Lower leg skin (tissue), 4 donors: ENCODE measurements around the gene PXMP2. TPM values are rescaled to one million over a fixed set of nuclear protein-coding genes. Genes with fewer than 3 reads are reported as not detected.
A peak's percentile ranks its signal among the peaks of the same experiment; 100 is the strongest.

Source experiments
- DNase-seq, 2 donors: peaks; one replicate each; pipeline ENCODE4 v3.0.0-alpha.2; 2019; ENCODE audit warnings: low spot score in 2 of 2
- H3K4me3 ChIP-seq: fragments of 200-600 bp; sonication (generic); 2 replicates; pipeline ENCODE4 v1.5.1; 2017; ENCODE audit warnings: mild to moderate bottlenecking, low read depth; ENCODE audit not compliant: poor library complexity, severe bottlenecking
- POLR2A ChIP-seq, 2 donors: fragments of 450-650 bp; IDR thresholded peaks; one replicate each; pipeline ENCODE4 v1.6.1; 2016 to 2017; ENCODE audit warnings: antibody characterized with exemption in 2 of 2, mild to moderate bottlenecking in 1 of 2, moderate library complexity in 1 of 2
- WGBS, 2 donors: methylation state at CpG; one replicate each; pipeline ENCODE4 v1.1.5; 2018; 5-methylcytosine and 5-hydroxymethylcytosine counted together
- intact Hi-C: fragments of 100-400 bp; cut with DNase I; formaldehyde crosslinking; loops from one replicate; pipeline ENCODE4 v1.15.0; 2023; ENCODE audit warnings: low total_unique reads
- total RNA-seq, 4 donors: library from RNA; depleted of rRNA; stranded (reverse); fragments of >200 nt; gene quantifications; one replicate each; pipeline ENCODE4 v1.1.0, GENCODE V29; 2016
- TF ChIP-seq, protein P1 (sequence below), 3 donors: fragments of 450-650 bp; IDR thresholded peaks; one replicate each; pipeline ENCODE4 v1.5.1; 2016; ENCODE audit warnings: antibody characterized with exemption in 3 of 3, mild to moderate bottlenecking in 3 of 3, moderate library complexity in 2 of 3

PXMP2 gene
- total RNA-seq, 4 donors from 2014 or later = 13.7 to 33.4 (median 19.1) TPM

DNA sequence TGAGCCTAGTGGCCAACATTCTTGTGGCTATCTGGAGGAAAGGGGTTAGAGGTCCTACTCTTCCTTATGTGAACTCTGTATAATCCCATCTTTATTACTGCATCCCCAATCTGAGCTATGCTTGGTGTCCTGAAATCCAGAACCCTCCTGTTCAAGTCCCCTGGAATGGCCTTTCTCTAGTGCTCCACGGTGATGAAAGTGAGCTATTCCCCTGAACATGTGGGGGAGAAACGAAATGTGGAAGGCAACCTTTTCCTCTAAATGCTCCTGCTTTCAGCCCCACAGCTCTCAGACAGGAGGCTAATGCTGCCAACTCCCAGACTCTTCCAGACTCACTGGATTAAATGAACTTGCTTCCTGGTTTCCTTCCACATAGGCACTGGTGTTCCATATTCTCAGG, 20.8 kb downstream of the PXMP2 start:
- no peak for DNase-seq
- no peak overlapping the region for H3K4me3 ChIP-seq
- TF ChIP-seq, protein P1, sequence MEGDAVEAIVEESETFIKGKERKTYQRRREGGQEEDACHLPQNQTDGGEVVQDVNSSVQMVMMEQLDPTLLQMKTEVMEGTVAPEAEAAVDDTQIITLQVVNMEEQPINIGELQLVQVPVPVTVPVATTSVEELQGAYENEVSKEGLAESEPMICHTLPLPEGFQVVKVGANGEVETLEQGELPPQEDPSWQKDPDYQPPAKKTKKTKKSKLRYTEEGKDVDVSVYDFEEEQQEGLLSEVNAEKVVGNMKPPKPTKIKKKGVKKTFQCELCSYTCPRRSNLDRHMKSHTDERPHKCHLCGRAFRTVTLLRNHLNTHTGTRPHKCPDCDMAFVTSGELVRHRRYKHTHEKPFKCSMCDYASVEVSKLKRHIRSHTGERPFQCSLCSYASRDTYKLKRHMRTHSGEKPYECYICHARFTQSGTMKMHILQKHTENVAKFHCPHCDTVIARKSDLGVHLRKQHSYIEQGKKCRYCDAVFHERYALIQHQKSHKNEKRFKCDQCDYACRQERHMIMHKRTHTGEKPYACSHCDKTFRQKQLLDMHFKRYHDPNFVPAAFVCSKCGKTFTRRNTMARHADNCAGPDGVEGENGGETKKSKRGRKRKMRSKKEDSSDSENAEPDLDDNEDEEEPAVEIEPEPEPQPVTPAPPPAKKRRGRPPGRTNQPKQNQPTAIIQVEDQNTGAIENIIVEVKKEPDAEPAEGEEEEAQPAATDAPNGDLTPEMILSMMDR (IDR thresholded peaks at IDR 0.05) = no peak
- TF ChIP-seq POLR2A (IDR thresholded peaks at IDR 0.05) = no peak
- 85 to 86% methylated on average over 2 of the region's 2 CpGs for WGBS, 2 donors
- intact Hi-C loops = no loop called here

DNA sequence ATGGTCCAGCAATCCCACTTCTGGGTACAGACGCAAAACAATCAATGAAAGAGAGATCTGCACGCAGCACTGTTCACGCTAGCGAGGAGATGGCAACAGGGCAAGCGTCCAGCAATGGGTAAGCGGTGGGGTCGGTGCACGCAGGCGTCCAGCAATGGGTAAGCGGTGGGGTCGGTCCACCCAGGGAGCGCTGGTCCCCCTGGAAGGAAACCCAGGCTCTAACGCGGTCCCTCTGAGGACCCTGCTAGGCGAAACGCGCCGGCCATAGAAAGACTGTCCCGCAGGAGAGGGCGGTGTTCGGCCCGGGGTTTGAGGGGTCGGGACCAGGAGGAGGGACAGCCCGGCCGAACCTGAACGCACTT, 22.6 kb downstream of the PXMP2 start:
- WGBS, 2 donors = 1 to 3% methylated on average over 13 to 26 of the region's 26 CpGs
- TF ChIP-seq, protein P1 (IDR thresholded peaks at IDR 0.05) = no peak
- no peak for TF ChIP-seq POLR2A (IDR thresholded peaks at IDR 0.05)
- DNase-seq = peak in 1 of 2 donors; percentile 86
- peak overlapping the region; percentile 71 for H3K4me3 ChIP-seq
- intact Hi-C loops = no loop called here

DNA sequence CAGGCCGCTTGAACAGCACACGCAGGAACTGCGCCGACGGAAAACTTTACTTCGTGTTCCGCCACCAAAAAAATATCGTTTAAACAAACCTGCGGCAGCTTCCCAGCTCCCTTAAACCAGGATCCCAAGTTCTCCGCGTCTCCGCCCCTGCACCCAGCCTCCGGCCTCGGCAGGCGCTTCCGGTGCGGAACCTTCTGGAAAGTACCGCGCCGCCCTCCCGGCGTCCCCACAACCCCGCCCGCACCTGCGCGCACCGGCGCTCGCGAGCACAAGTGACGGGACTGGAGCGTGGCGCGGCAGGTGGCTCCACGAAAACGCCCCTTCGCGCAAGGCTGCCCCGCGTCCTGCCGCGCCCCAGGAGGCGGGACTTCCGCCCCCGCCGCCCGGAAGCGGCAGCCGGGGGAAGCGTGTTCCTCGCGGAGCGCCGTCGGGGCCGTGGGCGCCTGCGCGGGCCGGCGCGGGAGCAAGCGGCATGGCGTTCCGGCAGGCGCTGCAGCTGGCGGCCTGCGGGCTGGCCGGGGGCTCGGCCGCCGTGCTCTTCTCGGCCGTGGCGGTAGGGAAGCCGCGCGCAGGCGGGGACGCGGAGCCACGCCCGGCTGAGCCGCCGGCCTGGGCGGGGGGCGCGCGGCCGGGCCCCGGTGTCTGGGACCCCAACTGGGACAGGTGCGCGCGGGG, 23.2 kb downstream of the PXMP2 start, which contains the start of gene PGAM5:
TSS of gene PGAM5 (plus strand) at position 438 of the 675 bp plus-strand sequence. CDS start at position 473, 35 bp downstream.
- intact Hi-C loops = no loop called here
- WGBS, 2 donors = 1% methylated on average over 21 to 54 of the region's 94 CpGs
- no peak for TF ChIP-seq POLR2A (IDR thresholded peaks at IDR 0.05)
- peak; percentile 65 to 95 for DNase-seq
- peak within 1 kb of the TSS; percentile 71 for H3K4me3 ChIP-seq

DNA sequence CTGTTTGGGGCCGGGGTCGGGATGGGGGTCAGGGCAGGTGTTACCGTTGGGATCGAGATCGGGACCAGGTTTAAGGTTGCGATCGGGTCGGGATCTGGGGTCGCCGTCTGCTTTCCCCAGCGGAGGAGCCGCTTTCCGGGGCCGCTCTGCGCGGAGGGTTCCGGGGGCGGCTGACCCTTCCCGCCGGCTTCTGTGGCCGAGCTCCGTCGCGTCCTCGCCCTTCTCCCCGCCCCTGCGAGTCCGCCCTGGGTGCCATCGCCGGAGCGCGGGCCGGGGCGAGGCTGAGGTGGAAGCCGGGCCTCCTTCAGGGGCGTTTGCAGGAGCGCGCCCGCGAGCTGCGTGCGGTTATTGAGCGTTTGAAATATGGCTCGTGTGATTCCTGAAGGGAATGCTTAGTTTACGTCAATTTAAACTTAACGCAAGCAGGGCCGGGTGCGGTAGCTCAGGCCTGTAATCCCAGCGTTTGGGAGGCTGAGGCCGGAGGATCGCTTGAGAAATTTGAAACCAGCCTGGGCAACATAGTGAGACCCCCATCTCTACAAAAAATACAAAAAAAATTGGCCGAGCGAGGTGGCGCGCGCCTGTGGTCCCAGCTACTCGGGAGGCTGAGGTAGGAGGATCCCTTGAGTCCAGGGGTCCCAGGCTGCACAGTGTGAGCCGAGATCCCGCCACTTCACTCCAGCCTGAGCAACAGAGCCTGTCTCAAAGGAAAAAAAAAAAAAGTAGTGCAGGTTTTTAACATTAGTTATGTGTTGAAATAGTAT, 23.9 kb downstream of the PXMP2 start:
- TF ChIP-seq, protein P1 (IDR thresholded peaks at IDR 0.05) = no peak
- TF ChIP-seq POLR2A (IDR thresholded peaks at IDR 0.05) = no peak
- DNase-seq = no peak
- H3K4me3 ChIP-seq = peak overlapping the region; percentile 71
- intact Hi-C loops = no loop called here
- WGBS, 2 donors = 18 to 30% methylated on average over 17 to 34 of the region's 59 CpGs

DNA sequence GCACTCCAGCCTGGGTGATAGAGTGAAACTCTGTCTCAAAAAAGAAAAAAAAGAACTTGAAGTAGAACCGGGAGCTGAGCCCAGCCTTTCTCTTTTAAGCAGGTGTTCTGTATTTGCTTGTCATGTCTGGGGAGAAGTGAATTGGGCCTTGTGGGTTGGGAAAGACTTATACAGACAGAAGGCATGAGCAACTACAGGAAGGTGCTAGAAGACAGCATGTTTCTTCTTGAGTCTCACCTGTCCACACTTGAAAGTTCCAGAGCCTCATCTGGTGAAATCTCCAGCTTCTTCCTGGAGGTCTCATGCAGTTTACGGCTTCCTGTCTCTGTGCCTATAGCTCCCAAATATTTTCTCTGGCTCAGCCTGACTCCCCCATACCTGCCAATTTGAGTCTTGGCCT, 25.7 kb downstream of the PXMP2 start:
- 52 to 71% methylated on average over 2 of the region's 2 CpGs for whole genome bisulfite sequencing, 2 donors
- intact Hi-C loops = no loop called here
- no peak for TF ChIP-seq POLR2A (IDR thresholded peaks at IDR 0.05)
- TF ChIP-seq, protein P1 (IDR thresholded peaks at IDR 0.05) = no peak
- no peak for DNase-seq
- H3K4me3 ChIP-seq = no peak overlapping the region

DNA sequence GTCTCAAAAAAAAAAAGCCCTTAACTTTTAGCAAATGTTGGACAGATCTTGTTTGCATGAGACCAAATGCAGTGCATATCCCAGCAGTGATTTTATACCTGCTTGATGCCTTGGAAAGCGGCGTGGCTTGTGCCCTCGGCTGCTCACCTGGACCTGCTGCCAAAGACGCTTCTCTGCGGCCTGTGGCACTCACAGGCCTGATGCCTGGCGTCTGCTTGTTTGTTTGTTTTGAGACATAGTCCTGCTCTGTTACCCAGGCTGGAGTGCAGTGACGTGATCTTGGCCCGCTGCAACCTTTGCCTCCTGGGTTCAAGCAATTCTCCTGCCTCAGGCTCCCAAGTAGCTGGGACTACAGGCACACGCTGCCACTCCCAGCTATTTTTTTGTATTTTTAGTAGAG, 28.5 kb downstream of the PXMP2 start:
- DNase-seq = no peak
- 82 to 90% methylated on average over 9 of the region's 9 CpGs for WGBS, 2 donors
- no peak overlapping the region for H3K4me3 ChIP-seq
- no peak for TF ChIP-seq POLR2A (IDR thresholded peaks at IDR 0.05)
- TF ChIP-seq, protein P1 (IDR thresholded peaks at IDR 0.05) = no peak
- intact Hi-C loops = no loop called here
